ENCODE measurements around the gene SPDYC. TPM values are rescaled to one million over a fixed set of nuclear protein-coding genes. Genes with fewer than 3 reads are reported as not detected.

The SPDYC gene
- total and polyA plus RNA-seq, 9 of the 15 experiments (the other 6 are each of a cell fraction or from before 2014, with no cell fraction given) = 4.4 to 18.8 (median 9.2) TPM

DNA sequence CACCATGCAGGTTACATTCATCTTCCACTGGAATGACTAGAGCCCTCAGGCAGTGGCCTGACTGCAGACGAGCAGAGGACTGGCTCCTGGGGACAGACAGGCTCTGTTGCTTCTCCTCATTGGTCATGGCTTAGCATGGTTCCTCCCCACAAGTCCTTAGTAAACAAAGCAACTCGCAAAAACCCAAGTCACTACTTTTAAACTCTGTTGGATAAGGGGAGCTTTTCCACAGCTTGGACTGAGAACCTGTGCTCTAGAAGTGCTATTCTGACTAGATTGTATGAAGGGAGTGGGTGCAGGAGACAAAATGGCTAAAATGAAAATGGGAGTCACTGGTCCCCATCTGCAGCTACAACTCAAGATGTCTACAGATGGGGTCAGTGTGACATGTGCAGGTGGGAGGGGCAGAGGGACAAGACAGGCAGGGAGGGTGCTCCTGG, 4.6 kb downstream of the SPDYC start (continued):
- TF ChIP-seq MLLT1 (IDR thresholded peaks at IDR 0.05) (peak in 1 of 2 experiments; percentile 26; a peak in 1 of 4 replicates), EP400 (IDR thresholded peaks at IDR 0.05) (peak; percentile 56; the same call in 1 of the 2 replicates), CXXC5 (CRISPR knock-in tag; IDR thresholded peaks at IDR 0.05) (0 out of 2 replicates have a peak, but pooled peaks have one; percentile 9), FOXK2 (conservative IDR thresholded peaks at IDR 0.05 in 1 of 2, IDR thresholded peaks at IDR 0.05 in 1 of 2; ENCODE audit: low read depth in 2 of 2) (peak; percentile 90 to 91), SUPT5H (IDR thresholded peaks at IDR 0.05) (0 out of 2 replicates have a peak, but pooled peaks have one; percentile 18), POLR2A (conservative IDR thresholded peaks at IDR 0.05) (0 out of 2 replicates have a peak, but pooled peaks have one; percentile 29), FOXA3 (CRISPR knock-in tag; conservative IDR thresholded peaks at IDR 0.05 in 1 of 2, IDR thresholded peaks at IDR 0.05 in 1 of 2) (peak; percentile 62 to 85; a peak in 3 of 4 replicates), EHMT2 (IDR thresholded peaks at IDR 0.05) (peak; percentile 72; the same call in 1 of the 2 replicates), SMAD4 (CRISPR knock-in tag; conservative IDR thresholded peaks at IDR 0.05) (peak; percentile 34; the same call in 1 of the 2 replicates), CTBP1 (IDR thresholded peaks at IDR 0.05; ENCODE audit: borderline replicate concordance) (peak; percentile 35; the same call in 1 of the 2 replicates)
- TF ChIP-seq, protein P1, sequence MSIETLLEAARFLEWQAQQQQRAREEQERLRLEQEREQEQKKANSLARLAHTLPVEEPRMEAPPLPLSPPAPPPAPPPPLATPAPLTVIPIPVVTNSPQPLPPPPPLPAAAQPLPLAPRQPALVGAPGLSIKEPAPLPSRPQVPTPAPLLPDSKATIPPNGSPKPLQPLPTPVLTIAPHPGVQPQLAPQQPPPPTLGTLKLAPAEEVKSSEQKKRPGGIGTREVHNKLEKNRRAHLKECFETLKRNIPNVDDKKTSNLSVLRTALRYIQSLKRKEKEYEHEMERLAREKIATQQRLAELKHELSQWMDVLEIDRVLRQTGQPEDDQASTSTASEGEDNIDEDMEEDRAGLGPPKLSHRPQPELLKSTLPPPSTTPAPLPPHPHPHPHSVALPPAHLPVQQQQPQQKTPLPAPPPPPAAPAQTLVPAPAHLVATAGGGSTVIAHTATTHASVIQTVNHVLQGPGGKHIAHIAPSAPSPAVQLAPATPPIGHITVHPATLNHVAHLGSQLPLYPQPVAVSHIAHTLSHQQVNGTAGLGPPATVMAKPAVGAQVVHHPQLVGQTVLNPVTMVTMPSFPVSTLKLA (conservative IDR thresholded peaks at IDR 0.05) = peak; percentile 65 to 80; a peak in 3 of 4 replicates
- TF ChIP-seq, protein P2, sequence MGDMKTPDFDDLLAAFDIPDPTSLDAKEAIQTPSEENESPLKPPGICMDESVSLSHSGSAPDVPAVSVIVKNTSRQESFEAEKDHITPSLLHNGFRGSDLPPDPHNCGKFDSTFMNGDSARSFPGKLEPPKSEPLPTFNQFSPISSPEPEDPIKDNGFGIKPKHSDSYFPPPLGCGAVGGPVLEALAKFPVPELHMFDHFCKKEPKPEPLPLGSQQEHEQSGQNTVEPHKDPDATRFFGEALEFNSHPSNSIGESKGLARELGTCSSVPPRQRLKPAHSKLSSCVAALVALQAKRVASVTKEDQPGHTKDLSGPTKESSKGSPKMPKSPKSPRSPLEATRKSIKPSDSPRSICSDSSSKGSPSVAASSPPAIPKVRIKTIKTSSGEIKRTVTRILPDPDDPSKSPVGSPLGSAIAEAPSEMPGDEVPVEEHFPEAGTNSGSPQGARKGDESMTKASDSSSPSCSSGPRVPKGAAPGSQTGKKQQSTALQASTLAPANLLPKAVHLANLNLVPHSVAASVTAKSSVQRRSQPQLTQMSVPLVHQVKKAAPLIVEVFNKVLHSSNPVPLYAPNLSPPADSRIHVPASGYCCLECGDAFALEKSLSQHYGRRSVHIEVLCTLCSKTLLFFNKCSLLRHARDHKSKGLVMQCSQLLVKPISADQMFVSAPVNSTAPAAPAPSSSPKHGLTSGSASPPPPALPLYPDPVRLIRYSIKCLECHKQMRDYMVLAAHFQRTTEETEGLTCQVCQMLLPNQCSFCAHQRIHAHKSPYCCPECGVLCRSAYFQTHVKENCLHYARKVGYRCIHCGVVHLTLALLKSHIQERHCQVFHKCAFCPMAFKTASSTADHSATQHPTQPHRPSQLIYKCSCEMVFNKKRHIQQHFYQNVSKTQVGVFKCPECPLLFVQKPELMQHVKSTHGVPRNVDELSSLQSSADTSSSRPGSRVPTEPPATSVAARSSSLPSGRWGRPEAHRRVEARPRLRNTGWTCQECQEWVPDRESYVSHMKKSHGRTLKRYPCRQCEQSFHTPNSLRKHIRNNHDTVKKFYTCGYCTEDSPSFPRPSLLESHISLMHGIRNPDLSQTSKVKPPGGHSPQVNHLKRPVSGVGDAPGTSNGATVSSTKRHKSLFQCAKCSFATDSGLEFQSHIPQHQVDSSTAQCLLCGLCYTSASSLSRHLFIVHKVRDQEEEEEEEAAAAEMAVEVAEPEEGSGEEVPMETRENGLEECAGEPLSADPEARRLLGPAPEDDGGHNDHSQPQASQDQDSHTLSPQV (IDR thresholded peaks at IDR 0.05) = peak; percentile 72; the same call in 1 of the 2 replicates
- TF ChIP-seq, protein P3, sequence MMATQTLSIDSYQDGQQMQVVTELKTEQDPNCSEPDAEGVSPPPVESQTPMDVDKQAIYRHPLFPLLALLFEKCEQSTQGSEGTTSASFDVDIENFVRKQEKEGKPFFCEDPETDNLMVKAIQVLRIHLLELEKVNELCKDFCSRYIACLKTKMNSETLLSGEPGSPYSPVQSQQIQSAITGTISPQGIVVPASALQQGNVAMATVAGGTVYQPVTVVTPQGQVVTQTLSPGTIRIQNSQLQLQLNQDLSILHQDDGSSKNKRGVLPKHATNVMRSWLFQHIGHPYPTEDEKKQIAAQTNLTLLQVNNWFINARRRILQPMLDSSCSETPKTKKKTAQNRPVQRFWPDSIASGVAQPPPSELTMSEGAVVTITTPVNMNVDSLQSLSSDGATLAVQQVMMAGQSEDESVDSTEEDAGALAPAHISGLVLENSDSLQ (IDR thresholded peaks at IDR 0.05) = peak; percentile 75
